Activated CD4-positive, CD25-positive, alpha-beta regulatory T cell treated with anti-CD3 and anti-CD28 coated beads, Interleukin-2, amount 50 U/mL, for 24 hours (primary cell): ENCODE results near the gene PPP1R11.
"Not testable (repeated sequence)": the region's sequence is repeated elsewhere in the genome, so short reads cannot be mapped to it uniquely, and the experiment has no call there.

Experiments
- ATAC-seq, 2 donors: fragments of 150-1000 bp; cut with Tn5 transposase; one replicate each; pipeline ENCODE4 v1.10.0; 2021; ENCODE audit warnings: mild to moderate bottlenecking in 1 of 2, moderate library complexity in 1 of 2

The PPP1R11 gene

DNA sequence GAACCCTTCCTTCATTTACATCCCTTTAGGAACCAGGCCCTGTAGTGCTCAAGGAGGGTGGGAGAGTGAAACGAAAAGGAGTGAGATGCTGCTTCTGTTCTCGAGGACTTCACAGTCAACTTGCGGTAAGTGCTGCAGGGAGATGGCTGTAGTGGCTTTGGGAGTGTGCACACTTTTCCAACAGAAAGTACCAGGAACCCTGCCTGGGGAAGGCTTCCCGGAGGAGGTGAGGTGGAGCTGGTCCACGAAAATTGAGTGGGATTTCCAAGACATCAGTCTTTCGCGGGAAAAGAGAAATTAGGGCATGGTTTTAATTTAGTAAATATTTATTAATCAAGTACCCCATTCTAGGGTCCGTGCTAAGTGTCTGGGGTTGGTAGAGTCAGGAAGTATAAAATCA is 33.2 kb downstream of the PPP1R11 start:
- no peak for ATAC-seq

DNA sequence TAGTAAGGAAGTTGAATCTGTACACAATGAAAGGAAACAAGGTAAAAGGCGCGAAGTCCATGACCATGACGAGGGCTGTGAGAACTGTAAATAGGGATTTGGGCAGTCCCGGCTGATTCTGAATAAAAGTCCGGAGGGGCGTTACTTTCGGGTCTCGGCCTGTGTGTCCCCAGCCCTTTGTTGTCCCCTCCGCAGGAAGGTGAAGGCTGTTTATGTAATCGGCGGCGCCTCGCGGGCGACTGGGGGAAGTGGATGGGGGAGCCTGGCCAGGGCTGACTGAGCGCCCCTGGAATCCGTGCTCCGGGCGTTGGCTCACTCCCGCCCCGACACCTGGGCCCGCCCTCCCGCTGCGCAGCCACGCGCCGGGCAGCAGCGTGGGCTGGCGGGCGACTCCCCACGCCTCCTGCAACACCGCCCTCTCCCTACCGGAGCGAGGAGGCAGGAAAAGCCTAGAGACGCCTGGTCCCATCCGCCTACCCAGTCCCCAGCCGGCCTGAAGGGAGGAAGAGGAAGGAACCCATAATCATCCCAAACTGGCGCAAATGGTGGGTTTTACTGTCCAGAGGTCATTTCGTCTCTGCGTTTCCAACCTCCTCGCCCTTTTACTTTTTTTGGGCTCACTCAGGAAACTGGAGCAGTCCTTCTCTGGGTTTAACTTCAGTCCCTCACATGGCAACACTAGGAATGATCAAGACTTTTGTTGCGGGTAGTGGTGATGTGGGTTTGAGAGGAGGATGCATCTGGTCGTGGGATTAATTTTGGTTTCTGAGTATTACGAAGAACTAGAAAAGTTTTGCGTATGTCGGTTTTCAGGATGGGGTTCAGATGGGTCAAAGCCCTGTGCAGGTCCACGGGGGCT is 33.8 kb downstream of the PPP1R11 start:
- no peak for ATAC-seq

DNA sequence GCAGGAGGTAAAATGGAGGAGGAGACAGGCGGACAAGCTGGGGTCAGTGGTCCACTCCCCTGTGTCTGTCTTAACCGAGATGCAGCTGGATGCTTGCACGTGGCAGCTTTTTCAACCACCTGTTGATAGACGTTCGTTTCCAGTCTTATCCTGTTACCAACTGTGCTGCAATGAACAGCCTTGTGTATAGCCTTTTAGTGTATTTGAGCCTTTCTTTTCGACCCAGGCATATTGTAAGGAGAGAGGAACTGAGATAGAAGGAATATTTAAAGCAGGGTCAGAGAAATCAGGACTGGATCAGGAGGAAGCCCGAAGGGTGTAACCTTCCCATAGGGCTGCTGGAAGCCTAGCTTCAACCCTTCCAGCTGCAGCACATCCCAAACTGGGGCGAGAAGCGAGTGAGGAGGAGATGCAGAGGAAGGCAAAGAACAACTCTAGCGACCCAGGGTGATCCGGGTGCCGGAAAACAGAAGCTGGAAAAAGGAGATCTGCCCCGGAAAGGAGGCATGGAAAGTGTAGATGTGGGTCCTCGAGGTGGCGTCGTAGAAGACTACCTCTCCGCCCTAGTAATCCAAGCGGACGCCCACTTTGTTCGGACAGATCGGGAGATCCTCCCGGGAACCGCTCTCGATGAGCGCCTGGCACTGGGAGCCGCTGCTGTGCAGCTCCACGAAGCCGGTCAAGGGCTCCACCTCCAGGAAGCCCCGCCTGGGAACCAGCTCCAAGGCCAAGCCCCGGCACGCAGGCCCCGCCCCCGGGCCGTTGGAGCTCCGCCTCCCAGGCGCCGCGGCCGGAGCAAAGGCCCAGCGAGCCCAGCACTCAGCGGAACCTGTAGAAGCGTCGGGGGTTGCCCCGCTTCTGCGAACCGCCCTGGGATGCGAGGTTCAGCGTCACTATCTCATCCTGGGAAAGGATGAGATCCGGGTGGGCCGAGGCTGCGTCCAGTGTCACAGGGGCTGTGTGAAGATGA is 34.7 kb downstream of the PPP1R11 start:
- peak; percentile 56 to 66 for ATAC-seq

DNA sequence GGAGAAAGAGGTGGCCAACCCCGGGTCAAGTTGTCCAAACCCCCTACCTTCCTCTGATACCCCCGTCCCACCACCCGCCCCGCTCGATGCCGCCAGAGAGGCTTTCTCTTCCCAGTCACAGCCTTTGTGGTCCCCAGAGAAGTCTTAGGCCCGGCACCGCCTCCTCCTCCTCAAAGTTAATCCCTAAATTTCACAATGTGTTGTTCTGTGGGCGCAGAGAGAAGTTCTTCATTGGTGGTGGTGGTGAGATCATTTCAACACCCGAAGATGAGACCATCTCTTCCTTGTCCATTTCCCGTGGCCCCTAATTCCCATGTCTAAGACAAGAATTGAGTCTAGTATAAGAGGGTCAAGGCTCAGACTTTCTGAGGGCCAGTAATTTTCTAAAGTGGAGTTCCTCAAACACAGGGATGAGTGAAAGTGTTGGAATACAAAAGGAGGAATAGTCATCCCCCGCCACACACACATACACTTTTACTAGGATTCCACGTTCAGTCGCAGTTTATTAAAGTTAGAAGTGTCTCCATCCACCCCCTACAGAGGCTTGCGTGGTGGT is 35.5 kb downstream of the PPP1R11 start:
- ATAC-seq = peak; percentile 3 to 12

DNA sequence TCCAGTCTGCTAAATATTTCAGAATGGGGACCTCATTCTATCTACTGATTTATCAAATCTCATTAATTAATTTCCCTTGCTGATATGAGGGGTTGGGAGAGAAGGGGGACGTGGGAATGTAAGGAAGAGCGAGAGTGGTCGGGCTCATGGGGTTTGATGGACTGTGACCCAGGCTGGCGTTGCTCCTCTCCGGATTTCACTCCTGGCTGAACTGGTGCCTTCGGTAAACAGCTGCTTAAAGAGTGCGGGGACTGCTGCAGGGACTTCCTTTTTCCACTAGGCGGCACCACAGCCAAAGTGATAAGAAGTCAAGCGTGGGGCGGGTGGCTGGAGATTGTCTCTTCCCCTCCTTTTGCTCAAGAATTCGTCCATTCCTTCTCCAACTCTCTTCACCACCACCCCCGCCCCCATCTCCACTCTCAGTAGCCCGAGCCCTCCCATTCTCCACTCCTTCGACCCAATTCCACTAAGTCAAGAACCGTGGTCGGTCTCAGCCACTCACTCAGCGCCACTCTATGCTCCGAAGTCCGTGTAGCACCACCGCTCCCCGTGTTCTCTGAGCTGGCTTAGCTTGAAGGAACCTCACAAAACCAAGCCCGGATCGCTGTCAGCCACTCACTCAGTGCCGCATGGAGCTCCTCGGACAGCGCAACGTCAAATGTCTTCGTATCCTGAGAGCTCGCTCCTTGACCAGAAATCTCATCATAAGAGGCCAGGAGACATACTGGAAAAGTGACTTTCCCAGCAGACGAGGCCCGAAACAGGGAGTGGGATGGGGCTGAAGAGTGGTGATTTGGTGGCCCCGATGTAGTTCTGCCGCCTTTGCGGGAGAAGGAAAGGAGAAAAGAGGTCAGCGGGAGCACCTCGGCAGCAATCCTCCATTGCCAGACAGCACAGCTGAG is 36.2 kb downstream of the PPP1R11 start:
- ATAC-seq = peak; percentile 79 to 88

DNA sequence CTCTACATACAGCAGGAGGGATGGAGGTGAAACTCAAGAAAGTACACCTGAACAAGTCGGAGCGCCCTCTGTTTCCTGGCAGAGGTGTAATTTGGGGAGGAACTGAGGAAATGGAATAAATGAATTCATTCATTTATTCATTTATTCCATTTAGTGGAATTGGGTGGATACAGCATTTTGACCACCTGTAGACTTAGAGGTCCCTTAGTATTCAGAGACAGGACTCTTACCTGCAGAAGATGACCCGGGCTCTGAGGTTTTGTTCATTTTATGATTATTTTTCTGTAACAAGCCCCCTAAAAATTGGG is 36.8 kb downstream of the PPP1R11 start:
- no peak for ATAC-seq

DNA sequence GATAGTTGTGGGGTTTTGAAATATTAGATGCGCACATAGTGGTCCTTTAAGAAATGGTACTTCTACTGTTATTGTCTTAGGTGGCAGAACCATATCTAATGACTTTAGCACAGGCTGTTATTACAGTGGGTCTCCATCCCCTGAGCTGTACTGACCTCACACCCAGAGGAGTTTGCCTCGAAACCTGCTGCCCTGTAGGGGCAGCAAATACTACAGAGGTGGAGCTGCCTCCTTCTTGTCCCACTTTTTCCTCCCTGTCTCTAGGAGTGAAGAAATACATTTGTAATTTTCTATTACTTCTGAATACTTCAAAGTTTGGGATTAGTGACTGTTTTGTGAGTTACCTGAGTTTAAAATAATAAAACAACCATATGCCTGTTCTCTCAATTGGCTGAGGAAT is 37.7 kb downstream of the PPP1R11 start:
- no peak for ATAC-seq

DNA sequence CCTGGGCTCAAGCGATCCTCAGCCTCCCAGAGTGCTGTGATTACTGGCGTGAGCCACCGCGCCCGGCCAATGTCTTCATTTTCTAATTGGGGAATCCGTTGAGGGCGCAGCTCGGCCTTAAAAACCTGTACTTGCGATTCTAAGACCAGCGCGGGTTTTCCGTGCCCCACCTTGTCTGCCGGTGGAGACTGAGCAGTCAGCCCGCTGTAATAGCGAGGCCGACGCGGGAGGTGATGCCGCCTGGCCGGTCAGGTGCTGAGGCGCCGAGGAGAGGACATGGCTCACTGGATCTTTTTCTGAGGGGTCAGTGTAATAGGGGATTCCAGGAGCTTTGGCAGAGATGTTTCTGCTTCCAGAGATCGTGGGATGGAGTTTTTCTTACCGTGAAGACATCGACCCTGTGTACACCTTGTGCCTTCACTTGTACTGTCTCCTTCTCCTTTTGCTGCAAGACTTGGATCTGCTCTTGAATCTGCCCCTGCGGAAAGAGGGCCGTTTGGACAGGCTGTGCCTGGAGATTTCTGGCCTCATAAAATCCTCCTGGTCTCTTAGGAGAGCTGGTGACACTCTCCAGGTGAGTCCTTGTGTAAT is 44.4 kb downstream of the PPP1R11 start:
- no peak for ATAC-seq

DNA sequence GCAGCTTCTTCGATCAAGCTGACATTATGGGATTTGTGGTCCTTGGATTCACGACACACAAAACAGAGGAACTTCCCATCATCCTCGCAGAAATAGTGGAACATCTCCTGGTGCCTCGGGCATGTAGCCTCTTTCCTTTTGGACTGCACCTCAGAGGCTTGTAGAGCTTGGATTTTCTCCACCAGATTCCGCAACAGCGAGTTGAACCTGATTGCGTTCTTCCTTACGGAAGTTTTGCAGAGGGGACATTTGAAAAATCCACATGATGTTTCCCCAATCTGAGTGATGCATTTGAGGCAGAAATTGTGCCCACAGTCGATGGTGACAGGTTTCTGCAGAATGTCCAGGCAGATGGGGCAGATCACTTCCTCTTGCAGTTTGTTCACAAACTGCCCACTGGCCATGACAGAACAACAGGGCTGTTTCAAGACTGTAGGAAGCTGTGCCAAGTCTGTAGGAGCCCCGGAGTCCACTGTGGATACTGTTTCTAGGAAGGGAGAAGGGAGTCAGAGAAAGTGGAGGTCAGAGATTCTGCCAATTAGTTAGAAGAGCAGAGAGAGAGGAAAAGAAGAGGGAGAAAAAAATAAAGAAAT is 45.5 kb downstream of the PPP1R11 start:
- ATAC-seq = no peak

DNA sequence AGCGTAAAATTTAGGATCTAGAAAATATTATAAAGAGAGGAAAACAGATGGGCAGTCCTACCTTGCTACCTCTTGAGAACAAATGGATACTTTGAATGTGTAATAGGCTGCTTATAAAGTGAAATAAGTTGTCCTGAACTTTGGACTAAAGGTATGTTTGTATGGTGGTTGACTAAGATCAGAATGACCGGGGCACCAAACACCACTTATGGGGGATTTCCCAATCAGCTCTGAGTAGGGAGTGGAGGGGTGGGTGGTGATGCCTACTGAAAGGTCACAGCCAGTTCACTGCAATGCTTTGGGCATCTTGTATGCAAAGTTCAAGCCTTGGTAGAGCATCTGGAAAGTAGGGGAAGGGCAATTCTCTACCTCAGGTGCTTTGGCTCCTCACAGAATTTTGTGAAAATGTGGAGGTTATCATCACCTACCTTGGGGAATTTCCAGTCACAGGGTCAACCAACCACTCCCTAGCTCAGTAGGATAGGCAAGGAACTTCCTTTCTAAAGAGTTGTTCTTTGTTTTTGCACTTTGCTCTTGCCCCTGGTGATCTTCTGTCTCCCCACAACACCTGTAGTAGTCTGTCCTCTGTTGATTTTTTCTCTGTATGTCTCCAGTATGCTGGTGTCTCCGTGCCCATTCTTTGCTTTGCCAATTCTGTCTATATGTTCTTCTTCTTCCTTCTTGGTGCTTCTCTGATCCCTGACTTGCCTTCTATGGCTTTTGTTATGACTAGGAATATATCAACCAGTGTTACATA is 46.2 kb downstream of the PPP1R11 start, which contains the start of gene TRIM31:
TRIM31 (minus strand) TSS at position 88 of the 757 bp plus-strand sequence. CDS start 285 bp downstream, outside the sequence.
- ATAC-seq = peak; percentile 60 to 72

DNA sequence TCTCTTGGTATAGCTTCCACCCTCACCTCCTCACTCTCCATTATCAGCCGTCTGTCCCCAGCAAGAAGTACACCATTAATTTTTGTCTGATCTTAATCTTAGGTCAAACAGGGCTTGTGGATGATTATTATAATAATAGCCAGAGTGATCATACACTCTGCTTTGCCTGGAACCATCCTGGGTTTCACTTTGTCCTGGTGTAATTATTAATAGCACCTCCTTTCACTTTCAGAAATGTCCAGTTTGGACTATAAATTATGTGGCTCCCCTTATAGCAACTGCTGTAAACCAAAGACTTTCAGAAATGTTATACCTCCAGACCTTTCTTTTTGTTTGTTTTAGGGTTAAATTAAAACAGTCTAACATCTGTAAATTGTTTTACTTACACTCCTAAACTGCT is 46.8 kb downstream of the PPP1R11 start:
- no peak for ATAC-seq

DNA sequence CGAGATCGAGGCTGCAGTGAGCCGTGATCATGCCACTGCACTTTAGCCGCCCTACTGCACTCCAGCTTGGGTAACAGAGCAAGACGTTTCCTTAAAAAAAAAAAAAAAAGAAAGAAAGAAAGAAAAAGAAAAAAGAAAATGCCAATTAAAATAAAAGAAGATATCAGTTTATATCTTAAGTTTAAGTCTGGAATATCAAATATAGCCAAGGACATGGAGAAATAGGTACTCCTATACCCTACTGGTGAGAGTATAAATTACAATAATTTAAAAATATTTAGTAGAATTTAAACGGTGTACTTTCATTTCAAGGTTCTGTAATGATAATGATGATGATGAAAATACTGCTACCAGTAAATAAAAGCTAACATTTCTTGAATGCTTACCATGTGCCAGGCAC is 49.7 kb downstream of the PPP1R11 start:
- ATAC-seq = no peak

DNA sequence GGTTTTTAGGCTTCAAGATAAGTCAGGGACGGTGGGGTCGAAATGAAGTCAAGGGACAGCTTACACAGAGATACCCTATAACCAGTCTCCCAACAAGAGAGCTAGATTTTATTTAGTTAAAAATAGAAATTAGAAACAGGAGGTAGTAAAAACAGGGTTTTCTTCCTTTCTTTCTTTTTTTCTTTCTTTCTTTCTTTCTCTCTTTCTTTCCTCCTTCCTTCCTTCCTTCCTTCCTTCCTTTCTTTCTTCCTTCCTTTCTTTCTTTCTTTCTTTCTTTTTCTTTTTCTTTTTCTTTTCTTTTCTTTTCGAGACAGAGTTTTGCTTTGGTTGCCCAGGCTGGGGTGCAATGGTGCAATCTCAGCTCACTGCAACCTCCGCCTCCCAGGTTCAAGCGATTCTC is 51.7 kb downstream of the PPP1R11 start:
- ATAC-seq = not testable (repeated sequence)
